ENCODE results near the gene MPO. TPM values are rescaled to one million over a fixed set of nuclear protein-coding genes. Genes with fewer than 3 reads are reported as not detected.

The MPO gene
- polyA plus RNA-seq, 1 donor: 0.79 TPM

DNA sequence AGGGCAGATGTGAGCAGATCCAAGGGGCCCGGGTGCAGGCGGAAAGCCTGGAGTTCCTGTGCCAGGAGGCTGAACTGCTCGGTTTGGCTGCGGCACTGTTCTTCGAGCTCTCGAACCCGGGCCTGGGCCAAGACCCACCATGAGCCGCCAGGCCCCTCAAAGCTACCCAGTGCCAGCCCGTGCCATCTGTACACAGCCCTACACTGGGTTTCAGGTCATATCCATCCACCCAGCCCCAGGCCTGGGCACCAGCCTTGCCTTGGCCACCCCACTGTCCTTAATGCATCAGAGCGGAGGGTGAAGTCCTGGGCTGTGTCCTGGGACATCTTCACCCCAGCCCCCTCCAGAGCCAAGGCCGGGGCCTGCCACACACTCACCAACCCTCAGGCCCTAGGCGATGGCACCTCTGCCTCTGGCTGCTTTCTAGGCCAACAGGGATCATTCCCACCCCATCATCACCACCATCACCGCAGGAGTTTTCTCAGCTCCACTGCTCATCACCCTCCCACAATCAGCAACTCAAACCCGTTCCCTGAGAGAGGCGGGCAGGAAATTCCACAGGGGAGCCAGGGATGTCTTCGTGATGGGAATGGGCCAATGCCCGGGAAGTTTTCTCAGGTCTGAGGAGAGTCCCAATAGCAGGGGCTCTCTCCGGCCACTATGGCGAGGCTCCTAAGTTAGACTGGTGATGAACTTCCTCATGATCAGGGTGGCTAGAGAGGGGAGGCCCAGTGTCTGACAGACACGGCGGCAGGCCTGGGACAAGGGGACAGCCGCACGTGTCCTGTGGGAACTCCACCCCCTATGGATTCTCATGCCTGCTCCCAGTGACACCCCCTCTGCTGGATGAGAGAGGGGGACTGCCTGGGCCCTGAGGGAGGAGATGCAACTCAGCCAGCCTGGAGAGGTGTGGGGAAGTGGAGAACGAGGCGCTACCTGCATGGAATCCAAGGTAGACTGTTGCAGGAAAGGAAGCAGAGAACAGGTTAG is 38.7 kb upstream of the MPO start:
- no peak overlapping the region for H3K27ac ChIP-seq (ENCODE audit: low read length)
- DNase-seq: no peak
- no peaks in the 10 kb centered on the region for H3K36me3 ChIP-seq (ENCODE audit: control insufficient read depth, insufficient read depth, low read length)
- H3K4me1 ChIP-seq (ENCODE audit: control insufficient read depth, insufficient read depth, low read length): peaks cover 11% of the 10 kb centered on the region
- no peaks in the 10 kb centered on the region for H3K9me3 ChIP-seq (ENCODE audit: control insufficient read depth, low read depth, low read length)
- H3K4me3 ChIP-seq (ENCODE audit: low read length): no peak overlapping the region
- H3K27me3 ChIP-seq (ENCODE audit: control insufficient read depth, insufficient read depth, low read length): no peaks in the 10 kb centered on the region
- WGBS (ENCODE audit: insufficient coverage, low lambda C conversion rate): no CpG with 5 or more reads among the region's 25 CpGs

DNA sequence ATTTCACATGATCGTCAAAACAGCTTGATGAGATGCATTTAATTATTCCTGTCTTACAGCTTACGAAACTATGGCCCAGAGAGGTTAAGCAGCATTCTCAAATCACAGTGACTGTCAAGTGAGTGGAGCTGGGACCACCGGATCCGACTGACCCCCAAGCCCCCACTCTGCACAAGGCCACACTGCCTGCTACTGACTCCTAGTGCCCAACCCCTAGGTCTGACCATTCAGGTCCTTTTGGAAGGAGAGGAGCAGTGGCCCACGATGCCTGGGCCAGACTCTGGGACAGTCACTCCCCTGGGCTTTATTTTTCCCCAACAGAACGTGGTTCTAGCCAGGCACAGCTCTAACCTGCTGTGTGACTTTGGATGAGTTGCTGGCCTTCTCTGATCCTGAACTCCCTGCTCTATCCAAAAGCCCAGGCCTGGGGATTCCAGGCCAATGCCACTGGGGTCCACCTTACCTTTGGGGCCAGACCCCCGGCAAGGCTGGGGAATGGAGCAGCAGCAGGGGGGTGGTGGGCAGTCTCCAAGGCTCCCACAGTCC is 38.0 kb upstream of the MPO start:
- Histone ChIP-seq H3K36me3 (ENCODE audit: control insufficient read depth, insufficient read depth, low read length) (no peaks in the 10 kb centered on the region), H3K27ac (ENCODE audit: low read length) (no peak overlapping the region), H3K4me1 (ENCODE audit: control insufficient read depth, insufficient read depth, low read length) (peaks cover 7% of the 10 kb centered on the region), H3K9me3 (ENCODE audit: control insufficient read depth, low read depth, low read length) (no peaks in the 10 kb centered on the region), H3K4me3 (ENCODE audit: low read length) (no peak overlapping the region), H3K27me3 (ENCODE audit: control insufficient read depth, insufficient read depth, low read length) (no peaks in the 10 kb centered on the region)
- 100% methylated on average over 1 of the region's 7 CpGs for WGBS (ENCODE audit: insufficient coverage, low lambda C conversion rate)
- DNase-seq: no peak

DNA sequence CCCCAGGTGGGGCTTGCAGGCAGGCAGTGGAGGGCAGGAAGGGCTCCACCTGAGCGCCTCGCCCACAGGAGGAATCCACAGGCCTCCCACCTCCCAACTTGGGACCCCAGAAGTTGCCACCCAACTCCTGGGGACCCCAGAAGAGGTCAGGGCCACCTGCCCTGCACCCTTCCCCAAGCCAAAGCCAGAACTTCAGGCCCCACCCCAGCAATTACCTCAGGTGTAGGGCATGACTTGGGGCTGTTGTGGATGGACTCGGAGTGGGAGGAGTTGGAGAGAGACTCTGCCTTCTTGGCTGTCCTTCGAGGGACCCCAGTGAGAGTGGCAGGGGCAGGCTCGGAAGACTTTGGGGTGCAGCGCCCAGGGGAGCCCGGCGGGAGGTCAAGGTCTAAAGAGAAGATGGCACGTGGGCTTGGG is 37.3 kb upstream of the MPO start:
- Histone ChIP-seq H3K27ac (ENCODE audit: low read length) (no peak overlapping the region), H3K4me3 (ENCODE audit: low read length) (no peak overlapping the region)
- WGBS (ENCODE audit: insufficient coverage, low lambda C conversion rate): no CpG with 5 or more reads among the region's 9 CpGs

GRCh38 chr17:58317421-58318064 is 36.8 kb upstream of the MPO start:
- no peak overlapping the region for H3K27ac ChIP-seq (ENCODE audit: low read length)
- DNase-seq: no peak
- H3K4me3 ChIP-seq (ENCODE audit: low read length): no peak overlapping the region
- WGBS (ENCODE audit: insufficient coverage, low lambda C conversion rate): no CpG with 5 or more reads among the region's 5 CpGs
- no peaks in the 10 kb centered on the region for H3K36me3 ChIP-seq (ENCODE audit: control insufficient read depth, insufficient read depth, low read length)
- no peaks in the 10 kb centered on the region for H3K9me3 ChIP-seq (ENCODE audit: control insufficient read depth, low read depth, low read length)
- peaks cover 6% of the 10 kb centered on the region for H3K4me1 ChIP-seq (ENCODE audit: control insufficient read depth, insufficient read depth, low read length)
- H3K27me3 ChIP-seq (ENCODE audit: control insufficient read depth, insufficient read depth, low read length): no peaks in the 10 kb centered on the region

More for the DNA sequence above, 37.3 kb upstream of the MPO start:
- no peaks in the 10 kb centered on the region for H3K27me3 ChIP-seq (ENCODE audit: control insufficient read depth, insufficient read depth, low read length)
- DNase-seq: no peak
- no peaks in the 10 kb centered on the region for H3K9me3 ChIP-seq (ENCODE audit: control insufficient read depth, low read depth, low read length)
- H3K36me3 ChIP-seq (ENCODE audit: control insufficient read depth, insufficient read depth, low read length): no peaks in the 10 kb centered on the region
- H3K4me1 ChIP-seq (ENCODE audit: control insufficient read depth, insufficient read depth, low read length): peaks cover 6% of the 10 kb centered on the region

- H3K36me3 ChIP-seq (ENCODE audit: control insufficient read depth, insufficient read depth, low read length): no peaks in the 10 kb centered on the region
- no CpG with 5 or more reads among the region's 8 CpGs for WGBS (ENCODE audit: insufficient coverage, low lambda C conversion rate)
- H3K4me3 ChIP-seq (ENCODE audit: low read length): no peak overlapping the region
- no peaks in the 10 kb centered on the region for H3K27me3 ChIP-seq (ENCODE audit: control insufficient read depth, insufficient read depth, low read length)
- H3K27ac ChIP-seq (ENCODE audit: low read length): no peak overlapping the region
- no peaks in the 10 kb centered on the region for H3K9me3 ChIP-seq (ENCODE audit: control insufficient read depth, low read depth, low read length)
- peaks cover 6% of the 10 kb centered on the region for H3K4me1 ChIP-seq (ENCODE audit: control insufficient read depth, insufficient read depth, low read length)
- no peak for DNase-seq
These were observed 35.7 kb upstream of the MPO start for GRCh38 chr17:58316260-58316960.

GRCh38 chr17:58315750-58316149 is 35.0 kb upstream of the MPO start:
- Histone ChIP-seq H3K9me3 (ENCODE audit: control insufficient read depth, low read depth, low read length) (no peaks in the 10 kb centered on the region), H3K36me3 (ENCODE audit: control insufficient read depth, insufficient read depth, low read length) (no peaks in the 10 kb centered on the region), H3K4me1 (ENCODE audit: control insufficient read depth, insufficient read depth, low read length) (peaks cover 6% of the 10 kb centered on the region), H3K27ac (ENCODE audit: low read length) (no peak overlapping the region), H3K4me3 (ENCODE audit: low read length) (no peak overlapping the region), H3K27me3 (ENCODE audit: control insufficient read depth, insufficient read depth, low read length) (no peaks in the 10 kb centered on the region)
- no peak for DNase-seq
- WGBS (ENCODE audit: insufficient coverage, low lambda C conversion rate): no CpG with 5 or more reads among the region's 4 CpGs

DNA sequence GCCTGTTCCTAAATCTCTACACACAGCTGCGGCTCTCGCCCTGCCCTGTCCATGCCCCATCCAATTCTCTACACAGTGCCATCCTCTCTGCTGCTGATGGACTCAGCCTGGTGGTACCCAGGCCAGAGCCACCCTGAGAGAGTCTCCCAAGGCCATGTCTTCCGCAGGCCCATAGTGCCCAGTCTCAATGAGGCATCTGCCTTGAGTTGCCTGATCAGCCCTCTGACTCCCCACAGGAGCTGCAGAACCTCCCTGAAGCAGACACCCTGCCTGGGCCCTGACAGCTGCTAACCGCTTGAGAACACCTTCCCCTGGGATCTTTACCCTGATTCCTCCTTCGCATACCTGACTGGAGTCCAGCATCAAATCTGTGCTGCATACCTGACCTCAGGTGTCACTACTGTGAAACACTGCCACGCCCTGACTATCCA is 34.6 kb upstream of the MPO start:
- Histone ChIP-seq H3K4me1 (ENCODE audit: control insufficient read depth, insufficient read depth, low read length) (peaks cover 6% of the 10 kb centered on the region), H3K9me3 (ENCODE audit: control insufficient read depth, low read depth, low read length) (no peaks in the 10 kb centered on the region)
- DNase-seq: no peak

GRCh38 chr17:58314706-58315015 is 33.9 kb upstream of the MPO start:
- no peak for DNase-seq
- no peaks in the 10 kb centered on the region for H3K27me3 ChIP-seq (ENCODE audit: control insufficient read depth, insufficient read depth, low read length)
- no peak overlapping the region for H3K27ac ChIP-seq (ENCODE audit: low read length)
- H3K4me3 ChIP-seq (ENCODE audit: low read length): no peak overlapping the region
- no peaks in the 10 kb centered on the region for H3K36me3 ChIP-seq (ENCODE audit: control insufficient read depth, insufficient read depth, low read length)
- peaks cover 6% of the 10 kb centered on the region for H3K4me1 ChIP-seq (ENCODE audit: control insufficient read depth, insufficient read depth, low read length)
- no peaks in the 10 kb centered on the region for H3K9me3 ChIP-seq (ENCODE audit: control insufficient read depth, low read depth, low read length)
- WGBS (ENCODE audit: insufficient coverage, low lambda C conversion rate): no CpG with 5 or more reads among the region's 6 CpGs

More for the DNA sequence above, 34.6 kb upstream of the MPO start:
- WGBS (ENCODE audit: insufficient coverage, low lambda C conversion rate): no CpG with 5 or more reads among the region's 6 CpGs
- no peaks in the 10 kb centered on the region for H3K27me3 ChIP-seq (ENCODE audit: control insufficient read depth, insufficient read depth, low read length)
- no peak overlapping the region for H3K27ac ChIP-seq (ENCODE audit: low read length)
- H3K36me3 ChIP-seq (ENCODE audit: control insufficient read depth, insufficient read depth, low read length): no peaks in the 10 kb centered on the region
- H3K4me3 ChIP-seq (ENCODE audit: low read length): no peak overlapping the region

DNA sequence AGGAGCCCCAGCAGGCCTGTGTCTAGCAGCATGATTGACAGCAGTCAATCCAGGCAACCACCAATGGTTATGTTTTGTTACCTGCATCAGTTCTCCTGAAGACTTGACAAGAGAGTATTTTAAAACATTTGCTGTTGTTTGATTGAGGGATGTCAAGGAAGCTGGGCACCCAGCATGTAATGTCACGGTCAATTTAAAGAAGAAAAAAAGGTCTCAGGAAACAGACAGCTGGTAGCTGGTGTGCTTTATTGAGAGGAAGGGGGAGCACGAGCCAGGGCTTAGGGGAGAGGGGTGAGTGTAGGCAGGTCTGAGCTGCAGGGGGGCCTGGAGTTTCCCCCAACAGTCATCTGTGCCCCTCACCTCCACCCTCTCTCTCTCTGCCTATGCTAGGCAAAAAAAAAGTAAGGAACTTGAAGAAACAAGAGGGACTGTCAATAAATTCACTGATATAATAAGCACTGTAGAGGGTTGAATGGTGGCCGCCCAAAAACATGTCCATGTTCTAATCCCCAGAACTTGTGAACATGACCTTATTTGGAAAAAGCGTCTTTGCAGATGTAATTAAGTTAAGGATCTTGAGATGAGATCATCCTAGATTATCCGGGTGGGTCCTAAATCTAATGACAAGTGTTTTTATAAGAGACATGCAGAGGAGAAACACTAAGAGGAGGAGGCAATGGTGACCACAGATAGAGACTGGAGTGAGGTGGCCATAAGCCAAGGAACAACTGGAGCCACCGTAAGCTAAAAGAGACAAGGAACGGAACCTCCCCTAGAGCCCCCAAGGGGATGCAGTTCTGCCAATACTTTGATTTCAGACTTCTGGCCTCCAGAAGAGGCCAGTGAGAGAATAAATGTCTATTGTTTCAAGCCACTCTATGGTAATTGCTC is 33.3 kb upstream of the MPO start:
- Histone ChIP-seq H3K36me3 (ENCODE audit: control insufficient read depth, insufficient read depth, low read length) (no peaks in the 10 kb centered on the region), H3K27ac (ENCODE audit: low read length) (no peak overlapping the region), H3K9me3 (ENCODE audit: control insufficient read depth, low read depth, low read length) (no peaks in the 10 kb centered on the region), H3K4me3 (ENCODE audit: low read length) (no peak overlapping the region), H3K27me3 (ENCODE audit: control insufficient read depth, insufficient read depth, low read length) (no peaks in the 10 kb centered on the region), H3K4me1 (ENCODE audit: control insufficient read depth, insufficient read depth, low read length) (peaks cover 6% of the 10 kb centered on the region)
- WGBS (ENCODE audit: insufficient coverage, low lambda C conversion rate): no CpG with 5 or more reads among the region's 7 CpGs
- no peak for DNase-seq

Data from large intestine (tissue), 3 donors.